WERI-Rb-1 (cell line): ENCODE data around the gene STON1.

Experiments used
- DNase-seq: peaks from one replicate; pipeline ENCODE4 v3.0.0-alpha.2; 2020
- H3K27ac ChIP-seq: fragments of 250-450 bp; sonication (Bioruptor Pico); 2 replicates; pipeline ENCODE4 v1.5.1; 2020; ENCODE audit warnings: mild to moderate bottlenecking, moderate library complexity
- H3K27me3 ChIP-seq: fragments of 250-450 bp; sonication (Bioruptor Pico); 2 replicates; pipeline ENCODE4 v1.5.1; 2021; ENCODE audit warnings: mild to moderate bottlenecking, low read depth, moderate library complexity; ENCODE audit not compliant: insufficient read depth, severe bottlenecking
- H3K36me3 ChIP-seq: fragments of 250-450 bp; sonication (Bioruptor Pico); 2 replicates; pipeline ENCODE4 v1.5.1; 2020; ENCODE audit warnings: mild to moderate bottlenecking, moderate library complexity
- H3K4me3 ChIP-seq: 2 replicates; pipeline ENCODE4 v1.5.1; 2011; ENCODE audit warnings: low read depth, mild to moderate bottlenecking, control low read depth, low read length
- H3K9me3 ChIP-seq: fragments of 250-450 bp; sonication (Bioruptor Pico); 2 replicates; pipeline ENCODE4 v1.5.1; 2021; ENCODE audit warnings: mild to moderate bottlenecking, moderate library complexity; ENCODE audit not compliant: severe bottlenecking
- TF ChIP-seq, protein P1 (sequence below): IDR thresholded peaks from 2 replicates; pipeline ENCODE4 v1.5.1; 2011; ENCODE audit warnings: low read depth, mild to moderate bottlenecking, control low read depth, inconsistent platforms, low read length

STON1 gene

DNA sequence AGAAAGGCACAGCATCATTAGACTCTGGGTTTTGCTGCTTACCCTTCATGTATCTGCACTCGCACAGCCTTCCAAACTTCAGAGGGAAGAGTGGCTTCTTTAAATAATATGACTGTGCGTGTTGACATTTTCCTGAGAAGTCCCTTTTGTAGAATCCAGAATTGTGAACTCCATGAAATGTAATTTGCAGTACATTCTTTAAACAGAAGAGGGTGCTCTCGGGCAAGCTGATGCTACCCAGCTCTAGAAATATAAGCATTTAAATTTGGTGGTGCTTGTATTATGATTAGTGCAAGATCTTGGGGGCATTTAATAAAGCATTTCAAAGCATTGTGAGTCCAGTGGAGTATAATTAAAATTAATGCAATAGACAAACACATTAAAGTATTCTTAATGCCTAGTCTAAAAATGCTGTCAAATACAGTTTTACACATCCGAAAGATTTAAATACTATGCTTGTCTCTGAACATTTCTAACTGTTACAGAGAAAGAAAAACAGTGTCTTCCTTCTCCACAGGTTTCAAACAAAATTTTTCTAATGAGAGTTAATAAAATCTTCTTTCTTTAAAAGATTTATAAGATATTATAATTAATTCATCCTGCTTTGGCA is 70.4 kb downstream of the STON1 start:
- DNase-seq = no peak
- no peaks in the 10 kb centered on the region for H3K36me3 ChIP-seq
- no peak overlapping the region for H3K27ac ChIP-seq
- TF ChIP-seq, protein P1, sequence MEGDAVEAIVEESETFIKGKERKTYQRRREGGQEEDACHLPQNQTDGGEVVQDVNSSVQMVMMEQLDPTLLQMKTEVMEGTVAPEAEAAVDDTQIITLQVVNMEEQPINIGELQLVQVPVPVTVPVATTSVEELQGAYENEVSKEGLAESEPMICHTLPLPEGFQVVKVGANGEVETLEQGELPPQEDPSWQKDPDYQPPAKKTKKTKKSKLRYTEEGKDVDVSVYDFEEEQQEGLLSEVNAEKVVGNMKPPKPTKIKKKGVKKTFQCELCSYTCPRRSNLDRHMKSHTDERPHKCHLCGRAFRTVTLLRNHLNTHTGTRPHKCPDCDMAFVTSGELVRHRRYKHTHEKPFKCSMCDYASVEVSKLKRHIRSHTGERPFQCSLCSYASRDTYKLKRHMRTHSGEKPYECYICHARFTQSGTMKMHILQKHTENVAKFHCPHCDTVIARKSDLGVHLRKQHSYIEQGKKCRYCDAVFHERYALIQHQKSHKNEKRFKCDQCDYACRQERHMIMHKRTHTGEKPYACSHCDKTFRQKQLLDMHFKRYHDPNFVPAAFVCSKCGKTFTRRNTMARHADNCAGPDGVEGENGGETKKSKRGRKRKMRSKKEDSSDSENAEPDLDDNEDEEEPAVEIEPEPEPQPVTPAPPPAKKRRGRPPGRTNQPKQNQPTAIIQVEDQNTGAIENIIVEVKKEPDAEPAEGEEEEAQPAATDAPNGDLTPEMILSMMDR = peak; percentile 62
- no peaks in the 10 kb centered on the region for H3K27me3 ChIP-seq
- H3K9me3 ChIP-seq = no peaks in the 10 kb centered on the region
- H3K4me3 ChIP-seq = no peak overlapping the region

DNA sequence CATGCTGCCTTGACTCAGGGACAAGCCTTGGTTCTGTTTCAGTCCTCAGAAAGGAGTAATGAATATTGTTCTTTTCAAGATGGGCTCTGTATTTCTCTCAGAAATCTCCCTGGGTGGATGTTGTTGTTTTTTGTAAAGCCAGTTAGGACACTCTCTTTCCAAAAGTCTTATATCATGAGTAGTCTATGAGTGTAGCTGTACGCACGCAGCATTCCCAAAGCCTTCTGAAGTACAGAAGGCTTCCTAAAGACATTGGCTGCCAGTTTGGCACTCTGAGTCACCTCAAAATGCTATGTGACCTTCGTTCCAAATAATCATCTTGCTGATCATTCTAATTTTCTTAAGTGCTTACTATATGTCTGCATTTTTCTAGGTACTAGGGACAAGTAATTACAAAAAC is 71.0 kb downstream of the STON1 start:
- Histone ChIP-seq H3K27me3 (no peaks in the 10 kb centered on the region), H3K36me3 (no peaks in the 10 kb centered on the region), H3K4me3 (no peak overlapping the region), H3K27ac (no peak overlapping the region), H3K9me3 (peaks cover 2% of the 10 kb centered on the region)
- no peak for DNase-seq
- TF ChIP-seq, protein P1 = no peak

DNA sequence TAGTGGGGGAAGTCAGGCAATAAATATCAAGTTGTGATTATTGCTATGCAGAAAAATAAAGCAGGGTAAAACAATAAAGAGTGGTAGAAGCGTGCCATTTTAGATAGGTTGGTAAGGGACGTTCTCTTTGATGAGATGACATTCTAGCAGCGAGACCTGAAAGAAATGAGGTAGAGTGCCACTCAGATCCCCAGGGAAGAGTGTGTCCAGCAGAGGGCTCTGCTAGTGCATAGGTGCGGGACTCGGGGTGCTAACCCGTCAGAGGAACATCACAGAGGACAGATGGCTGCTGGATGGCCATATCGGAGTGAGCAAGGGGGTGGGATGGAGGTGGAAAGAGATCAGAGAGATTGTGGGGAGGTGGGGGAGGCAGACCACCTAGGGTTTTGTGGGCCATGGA is 71.4 kb downstream of the STON1 start:
- Histone ChIP-seq H3K27me3 (no peaks in the 10 kb centered on the region), H3K27ac (no peak overlapping the region), H3K4me3 (no peak overlapping the region), H3K9me3 (peaks cover 2% of the 10 kb centered on the region), H3K36me3 (no peaks in the 10 kb centered on the region)
- DNase-seq = peak; percentile 91
- TF ChIP-seq, protein P1 = peak; percentile 96

GRCh38 chr2:48605482-48606175 is 75.7 kb downstream of the STON1 start:
- TF ChIP-seq, protein P1 = no peak
- Histone ChIP-seq H3K27me3 (no peaks in the 10 kb centered on the region), H3K27ac (no peak overlapping the region), H3K4me3 (no peak overlapping the region), H3K36me3 (no peaks in the 10 kb centered on the region), H3K9me3 (peaks cover 2% of the 10 kb centered on the region)
- DNase-seq = no peak

GRCh38 chr2:48607307-48608014 is 77.5 kb downstream of the STON1 start:
- Histone ChIP-seq H3K4me3 (no peak overlapping the region), H3K27me3 (no peaks in the 10 kb centered on the region), H3K27ac (no peak overlapping the region), H3K9me3 (peaks cover 2% of the 10 kb centered on the region), H3K36me3 (no peaks in the 10 kb centered on the region)
- DNase-seq = no peak
- TF ChIP-seq, protein P1 = no peak
